ACHN (cell line): Measurements from ENCODE around the gene SLC4A5.

Experiments
- DNase-seq: peaks from one replicate; pipeline ENCODE4 v3.0.0-alpha.2; 2015
- in situ Hi-C: cut with HindIII; loops from 2 replicates; pipeline ENCODE4 v1.10.0; 2017; ENCODE audit warnings: low sequenced_read_pairs, low pct_ligation_motif_present, low pct_unique_long_range_greater_than_20kb

SLC4A5 gene

GRCh38 chr2:74327627-74328026, 15.6 kb downstream of the SLC4A5 start:
- in situ Hi-C loops: no loop called here
- no peak for DNase-seq

GRCh38 chr2:74327199-74327598, 16.0 kb downstream of the SLC4A5 start:
- no peak for DNase-seq
- in situ Hi-C loops: no loop called here

GRCh38 chr2:74325815-74326214, 17.4 kb downstream of the SLC4A5 start:
- no peak for DNase-seq
- in situ Hi-C loops: no loop called here

GRCh38 chr2:74321737-74322136, 21.5 kb downstream of the SLC4A5 start:
- in situ Hi-C loops: no loop called here

GRCh38 chr2:74317701-74318100, 25.5 kb downstream of the SLC4A5 start:
- no peak for DNase-seq
- in situ Hi-C loops: no loop called here

More at GRCh38 chr2:74321737-74322136, 21.5 kb downstream of the SLC4A5 start:
- no peak for DNase-seq

GRCh38 chr2:74316627-74317295, 26.5 kb downstream of the SLC4A5 start:
- in situ Hi-C loops: no loop called here
- DNase-seq: no peak

- DNase-seq: no peak
- in situ Hi-C loops: no loop called here
These were observed 29.1 kb downstream of the SLC4A5 start for GRCh38 chr2:74314107-74314506.

GRCh38 chr2:74313497-74313896, 29.7 kb downstream of the SLC4A5 start:
- in situ Hi-C loops: no loop called here
- no peak for DNase-seq

- no peak for DNase-seq
- in situ Hi-C loops: no loop called here
These were observed 30.3 kb downstream of the SLC4A5 start for GRCh38 chr2:74312913-74313312.

GRCh38 chr2:74307720-74308119, 35.5 kb downstream of the SLC4A5 start:
- DNase-seq: no peak
- in situ Hi-C loops: no loop called here

GRCh38 chr2:74304332-74305148, 38.7 kb downstream of the SLC4A5 start:
- in situ Hi-C loops: no loop called here
- no peak for DNase-seq

- in situ Hi-C loops: no loop called here
- no peak for DNase-seq
These were observed 40.4 kb downstream of the SLC4A5 start for GRCh38 chr2:74302865-74303264.

GRCh38 chr2:74301262-74301661, 42.0 kb downstream of the SLC4A5 start:
- in situ Hi-C loops: no loop called here
- DNase-seq: no peak

GRCh38 chr2:74300506-74300905, 42.7 kb downstream of the SLC4A5 start:
- in situ Hi-C loops: no loop called here
- no peak for DNase-seq

GRCh38 chr2:74297950-74298349, 45.3 kb downstream of the SLC4A5 start:
- in situ Hi-C loops: no loop called here
- DNase-seq: no peak

- DNase-seq: no peak
- in situ Hi-C loops: no loop called here
These were observed 45.8 kb downstream of the SLC4A5 start for GRCh38 chr2:74297391-74297790.

GRCh38 chr2:74293191-74293991, 49.8 kb downstream of the SLC4A5 start:
- no peak for DNase-seq
- in situ Hi-C loops: no loop called here

GRCh38 chr2:74292751-74293150, 50.5 kb downstream of the SLC4A5 start:
- in situ Hi-C loops: no loop called here
- DNase-seq: no peak

- no peak for DNase-seq
- in situ Hi-C loops: no loop called here
These were observed 51.2 kb downstream of the SLC4A5 start for GRCh38 chr2:74291886-74292621.
